HG03196 (cell line): ENCODE measurements around the gene IL23R.

ENCODE experiments used
- ATAC-seq: cut with Tn5 transposase; IDR thresholded peaks from one replicate; pipeline ENCODE4 v1.9.1; 2021; ENCODE audit not compliant: unreplicated experiment

The IL23R gene

GRCh38 chr1:67228791-67229190, 62.5 kb downstream of the IL23R start:
- ATAC-seq, result no peak

- ATAC-seq, result no peak
These were observed 64.3 kb downstream of the IL23R start for GRCh38 chr1:67230539-67230938.

GRCh38 chr1:67236277-67236676, 70.0 kb downstream of the IL23R start:
- ATAC-seq, result no peak

GRCh38 chr1:67239738-67240137, 73.5 kb downstream of the IL23R start:
- ATAC-seq, result no peak

- ATAC-seq, result no peak
These were observed 75.0 kb downstream of the IL23R start for GRCh38 chr1:67241200-67241746.

- no peak for ATAC-seq
These were observed 75.8 kb downstream of the IL23R start for GRCh38 chr1:67242016-67242415.

GRCh38 chr1:67250051-67250653, 83.9 kb downstream of the IL23R start:
- ATAC-seq, result no peak

- no peak for ATAC-seq
These were observed 90.3 kb downstream of the IL23R start for GRCh38 chr1:67256291-67257172.

- no peak for ATAC-seq
These were observed 90.9 kb downstream of the IL23R start for GRCh38 chr1:67257173-67257535.

- no peak for ATAC-seq
These were observed 95.4 kb downstream of the IL23R start for GRCh38 chr1:67261680-67262079.

GRCh38 chr1:67262735-67263134, 96.5 kb downstream of the IL23R start:
- ATAC-seq, result no peak

- ATAC-seq, result no peak
These were observed 97.9 kb downstream of the IL23R start for GRCh38 chr1:67264152-67264551.

- no peak for ATAC-seq
These were observed 98.6 kb downstream of the IL23R start for GRCh38 chr1:67264899-67265298.

- ATAC-seq, result no peak
These were observed 102.8 kb downstream of the IL23R start for GRCh38 chr1:67269061-67269460.

GRCh38 chr1:67270541-67270940, 104.3 kb downstream of the IL23R start:
- no peak for ATAC-seq

GRCh38 chr1:67273591-67273990, 107.3 kb downstream of the IL23R start:
- no peak for ATAC-seq

GRCh38 chr1:67274623-67275325, 108.5 kb downstream of the IL23R start:
- no peak for ATAC-seq

GRCh38 chr1:67280696-67281095, 114.4 kb downstream of the IL23R start:
- no peak for ATAC-seq

- ATAC-seq, result no peak
These were observed 115.0 kb downstream of the IL23R start for GRCh38 chr1:67281244-67281643.

- ATAC-seq, result peak; percentile 83
These were observed 119.7 kb downstream of the IL23R start for GRCh38 chr1:67285780-67286488.

- ATAC-seq, result no peak
These were observed 124.0 kb downstream of the IL23R start for GRCh38 chr1:67290236-67290635.
